Gastroesophageal sphincter (tissue), 4 donors: ENCODE results near the gene PCP2. TPM values are rescaled to one million over a fixed set of nuclear protein-coding genes. Genes with fewer than 3 reads are reported as not detected.

Experiments used
- ATAC-seq: fragments of 150-250 bp; one replicate; pipeline ENCODE4 v1.9.1; 2016; ENCODE audit warnings: mild to moderate bottlenecking, moderate library complexity
- H3K27ac ChIP-seq, 4 donors: fragments of 200-600 bp; sonication (generic) in 3 of 4; 1 replicate in 3 of 4; 2 replicates in 1 of 4; pipeline ENCODE4 v1.5.1; 2016 to 2019
- H3K27me3 ChIP-seq: fragments of 200-600 bp; sonication (generic); one replicate; pipeline ENCODE4 v1.5.1; 2019
- H3K36me3 ChIP-seq, 2 donors: fragments of 200-600 bp; sonication (generic); one replicate each; pipeline ENCODE4 v1.5.1; 2019; ENCODE audit warnings: control low read depth in 1 of 2
- H3K4me1 ChIP-seq, 3 donors: fragments of 200-600 bp; sonication (generic); 1 replicate in 2 of 3; 2 replicates in 1 of 3; pipeline ENCODE4 v1.5.1; 2016 to 2019; ENCODE audit warnings: control low read depth in 2 of 3
- H3K4me3 ChIP-seq, 2 donors: fragments of 200-600 bp; sonication (generic); one replicate each; pipeline ENCODE4 v1.5.1; 2019; ENCODE audit warnings: mild to moderate bottlenecking in 1 of 2, moderate library complexity in 1 of 2
- H3K9me3 ChIP-seq, 3 donors: fragments of 200-600 bp; sonication (generic); one replicate each; pipeline ENCODE4 v1.5.1; 2017 to 2019; ENCODE audit warnings: control low read depth in 2 of 3
- EP300 ChIP-seq: sonication (generic); formaldehyde crosslinking; IDR thresholded peaks from one replicate; pipeline ENCODE4 v1.6.1; 2017; ENCODE audit warnings: antibody characterized with exemption, mild to moderate bottlenecking
- POLR2A ChIP-seq, 2 donors: fragments of 450-650 bp; IDR thresholded peaks; one replicate each; pipeline ENCODE4 v1.6.1; 2017; ENCODE audit warnings: antibody characterized with exemption in 2 of 2, mild to moderate bottlenecking in 2 of 2, moderate library complexity in 1 of 2
- POLR2AphosphoS5 ChIP-seq: sonication (generic); formaldehyde crosslinking; IDR thresholded peaks from one replicate; pipeline ENCODE4 v1.6.1; 2017; ENCODE audit warnings: antibody characterized with exemption
- WGBS, 2 donors: methylation state at CpG; one replicate each; pipeline ENCODE4 v1.1.5; 2018; ENCODE audit warnings: low coverage in 1 of 2; 5-methylcytosine and 5-hydroxymethylcytosine counted together
- total RNA-seq, 4 donors: library from RNA; depleted of rRNA; stranded (reverse); fragments of >200 nt; gene quantifications; one replicate each; pipeline ENCODE4 v1.1.0, GENCODE V29; 2016
- TF ChIP-seq, protein P1 (sequence below), 4 experiments: fragments of 200-600 bp in 2 of 4; fragments of 450-650 bp in 2 of 4; sonication (generic) in 1 of 4; IDR thresholded peaks; one replicate each; pipeline ENCODE4 v1.5.1; 2017 to 2019; ENCODE audit warnings: antibody characterized with exemption in 4 of 4, mild to moderate bottlenecking in 2 of 4, moderate library complexity in 2 of 4

Gene PCP2
- total RNA-seq, 4 donors from 2014 or later = not detected

DNA sequence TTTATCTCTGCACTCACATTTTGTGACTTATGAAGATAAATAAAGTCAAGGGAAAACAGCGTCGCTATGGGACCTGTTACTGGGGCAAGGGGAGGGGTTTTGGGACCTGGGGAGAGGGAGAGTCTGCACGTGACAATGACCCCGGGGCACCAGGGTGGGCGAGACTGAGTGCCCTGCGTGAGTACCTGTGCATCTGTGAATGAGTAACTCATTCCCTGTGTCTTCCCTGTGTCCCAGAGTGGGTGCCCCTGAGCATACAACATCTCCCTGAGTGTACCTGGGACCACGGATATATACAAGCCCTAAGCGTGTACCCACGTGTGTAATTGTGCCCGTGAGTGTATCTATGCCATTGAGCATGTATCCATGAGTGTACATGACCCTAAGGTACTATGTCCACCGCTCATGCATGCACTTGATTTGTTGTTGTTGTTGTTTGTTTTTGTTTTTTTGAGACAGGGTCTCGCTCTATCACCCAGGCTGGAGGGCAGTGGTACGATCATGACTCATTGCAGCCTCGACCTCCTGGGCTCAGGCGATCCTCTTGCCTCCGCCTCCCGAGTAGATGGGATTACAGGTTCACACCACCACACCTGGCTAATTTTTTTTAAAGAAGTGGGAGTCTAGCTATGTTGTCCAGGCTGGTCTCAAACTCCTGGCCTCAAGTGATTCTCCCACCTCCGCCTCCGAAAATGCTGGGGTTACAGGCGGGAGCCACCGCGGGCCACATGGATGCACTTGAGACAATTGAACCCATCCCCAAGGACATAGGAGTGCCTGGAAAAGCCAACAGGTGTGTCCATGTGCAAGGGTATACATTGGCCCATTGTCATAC, 46.5 kb upstream of the PCP2 start:
- H3K9me3 ChIP-seq = no peaks in the 10 kb centered on the region
- H3K4me1 ChIP-seq = peaks cover 0 to 26% (median 8%) of the 10 kb centered on the region in 3 donors
- peaks cover 52% of the 10 kb centered on the region for H3K27me3 ChIP-seq
- no peak for ATAC-seq
- H3K4me3 ChIP-seq = peak overlapping the region; percentile 92 to 99
- H3K27ac ChIP-seq = peak overlapping the region in 1 of 4 donors; percentile 92
- peaks cover 0 to 29% of the 10 kb centered on the region in 2 donors for H3K36me3 ChIP-seq
- 32 to 55% methylated on average over 8 to 19 of the region's 22 CpGs for WGBS, 2 donors
- TF ChIP-seq EP300 (no peak), POLR2A (IDR thresholded peaks at IDR 0.05) (no peak), POLR2AphosphoS5 (no peak)
- TF ChIP-seq, protein P1, sequence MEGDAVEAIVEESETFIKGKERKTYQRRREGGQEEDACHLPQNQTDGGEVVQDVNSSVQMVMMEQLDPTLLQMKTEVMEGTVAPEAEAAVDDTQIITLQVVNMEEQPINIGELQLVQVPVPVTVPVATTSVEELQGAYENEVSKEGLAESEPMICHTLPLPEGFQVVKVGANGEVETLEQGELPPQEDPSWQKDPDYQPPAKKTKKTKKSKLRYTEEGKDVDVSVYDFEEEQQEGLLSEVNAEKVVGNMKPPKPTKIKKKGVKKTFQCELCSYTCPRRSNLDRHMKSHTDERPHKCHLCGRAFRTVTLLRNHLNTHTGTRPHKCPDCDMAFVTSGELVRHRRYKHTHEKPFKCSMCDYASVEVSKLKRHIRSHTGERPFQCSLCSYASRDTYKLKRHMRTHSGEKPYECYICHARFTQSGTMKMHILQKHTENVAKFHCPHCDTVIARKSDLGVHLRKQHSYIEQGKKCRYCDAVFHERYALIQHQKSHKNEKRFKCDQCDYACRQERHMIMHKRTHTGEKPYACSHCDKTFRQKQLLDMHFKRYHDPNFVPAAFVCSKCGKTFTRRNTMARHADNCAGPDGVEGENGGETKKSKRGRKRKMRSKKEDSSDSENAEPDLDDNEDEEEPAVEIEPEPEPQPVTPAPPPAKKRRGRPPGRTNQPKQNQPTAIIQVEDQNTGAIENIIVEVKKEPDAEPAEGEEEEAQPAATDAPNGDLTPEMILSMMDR (IDR thresholded peaks at IDR 0.05) = no peak

DNA sequence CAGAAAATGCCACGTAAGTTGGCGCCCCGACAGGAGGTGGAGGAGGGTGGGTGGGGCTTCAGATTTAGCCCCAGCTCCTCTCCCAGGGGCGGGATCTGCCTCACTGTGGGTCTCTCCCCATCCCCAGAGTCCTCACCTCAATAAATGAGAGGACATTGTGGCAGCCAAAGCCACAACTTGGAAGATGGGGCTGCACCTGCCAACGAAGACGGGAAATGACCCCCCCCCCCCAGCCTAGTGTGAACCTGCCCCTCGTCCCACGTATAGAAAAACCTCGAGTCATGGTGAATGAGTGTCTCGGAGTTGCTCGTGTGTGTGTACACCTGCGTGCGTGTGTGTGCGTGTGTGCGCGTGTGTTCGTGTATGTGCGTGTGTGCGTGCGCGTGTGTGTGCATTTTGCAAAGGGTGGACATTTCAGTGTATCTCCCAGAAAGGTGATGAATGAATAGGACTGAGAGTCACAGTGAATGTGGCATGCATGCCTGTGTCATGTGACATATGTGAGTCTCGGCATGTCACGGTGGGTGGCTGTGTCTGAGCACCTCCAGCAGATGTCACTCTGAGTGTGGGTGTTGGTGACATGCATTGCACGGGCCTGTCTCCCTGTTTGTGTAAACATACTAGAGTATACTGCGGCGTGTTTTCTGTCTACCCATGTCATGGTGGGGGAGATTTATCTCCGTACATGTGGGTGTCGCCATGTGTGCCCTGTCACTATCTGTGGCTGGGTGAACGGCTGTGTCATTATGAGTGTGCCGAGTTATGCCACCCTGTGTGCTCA, 45.6 kb upstream of the PCP2 start:
- Histone ChIP-seq H3K27me3 (peaks cover 55% of the 10 kb centered on the region), H3K36me3 (peaks cover 0 to 21% of the 10 kb centered on the region in 2 donors), H3K4me3 (no peak overlapping the region), H3K9me3 (no peaks in the 10 kb centered on the region), H3K4me1 (peaks cover 0 to 26% (median 8%) of the 10 kb centered on the region in 3 donors), H3K27ac (no peak overlapping the region)
- WGBS, 2 donors = 7 to 46% methylated on average over 9 to 18 of the region's 30 CpGs
- TF ChIP-seq, protein P1 (IDR thresholded peaks at IDR 0.05) = no peak
- TF ChIP-seq EP300 (no peak), POLR2AphosphoS5 (no peak), POLR2A (IDR thresholded peaks at IDR 0.05) (no peak)
- no peak for ATAC-seq

DNA sequence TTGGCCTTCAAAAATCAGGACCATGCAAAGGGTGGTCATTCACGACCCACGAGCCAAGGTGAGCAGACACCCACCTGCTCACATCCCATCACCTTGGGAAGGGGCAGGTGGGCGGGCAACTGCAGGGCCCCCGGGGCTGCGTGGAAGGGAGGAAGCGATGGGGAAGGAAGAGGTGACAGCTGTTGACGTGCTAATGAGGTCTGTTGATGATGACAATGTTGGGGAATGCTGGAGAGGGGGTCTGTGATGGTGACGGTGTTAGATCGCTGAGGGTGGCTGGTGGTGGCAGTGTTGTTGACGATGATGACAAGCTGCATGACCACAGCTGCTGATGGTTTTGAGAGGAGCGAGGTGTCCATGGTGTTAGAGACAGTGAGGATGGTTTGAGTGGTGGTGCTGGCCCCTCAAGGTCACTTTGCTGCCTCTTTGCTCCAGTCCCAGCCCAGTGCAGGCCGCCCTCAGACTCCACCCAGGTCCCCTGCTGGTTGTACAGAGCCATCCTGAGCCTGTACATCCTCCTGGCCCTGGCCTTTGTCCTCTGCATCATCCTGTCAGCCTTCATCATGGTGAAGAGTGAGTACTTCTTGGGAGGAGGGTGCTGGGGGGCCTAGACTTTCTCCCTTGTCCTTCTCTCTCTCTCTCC, 44.3 kb upstream of the PCP2 start:
- Histone ChIP-seq H3K27me3 (peaks cover 66% of the 10 kb centered on the region), H3K4me3 (no peak overlapping the region), H3K9me3 (peaks cover 0 to 7% (median 0%) of the 10 kb centered on the region in 3 donors), H3K4me1 (peaks cover 0 to 24% (median 8%) of the 10 kb centered on the region in 3 donors), H3K36me3 (peaks cover 0 to 7% of the 10 kb centered on the region in 2 donors), H3K27ac (no peak overlapping the region)
- WGBS, 2 donors = 24 to 47% methylated on average over 9 to 10 of the region's 12 CpGs
- TF ChIP-seq, protein P1 (IDR thresholded peaks at IDR 0.05) = no peak
- TF ChIP-seq POLR2AphosphoS5 (no peak), POLR2A (IDR thresholded peaks at IDR 0.05) (no peak), EP300 (no peak)
- no peak for ATAC-seq

- Histone ChIP-seq H3K4me3 (no peak within 1 kb of the TSS), H3K27me3 (peaks cover 76% of the 10 kb centered on the region), H3K9me3 (peaks cover 0 to 7% (median 0%) of the 10 kb centered on the region in 3 donors), H3K27ac (no peak within 1 kb of the TSS), H3K4me1 (peaks cover 0 to 15% (median 5%) of the 10 kb centered on the region in 3 donors), H3K36me3 (no peaks in the 10 kb centered on the region)
- no peak for ATAC-seq
- 11 to 38% methylated on average over 3 to 4 of the region's 10 CpGs for WGBS, 2 donors
- TF ChIP-seq EP300 (no peak), POLR2A (IDR thresholded peaks at IDR 0.05) (no peak), POLR2AphosphoS5 (no peak)
- TF ChIP-seq, protein P1 (IDR thresholded peaks at IDR 0.05) = no peak
These were observed 43.3 kb upstream of the PCP2 start, which contains the start of gene MCEMP1 for GRCh38 chr19:7676854-7677253. Gene MCEMP1 (plus strand): TSS chr19:7677090. CDS start chr19:7677121, 31 bp downstream.
